Activated CD8-positive, alpha-beta T cell treated with anti-CD3 and anti-CD28 coated beads for 36 hours (primary cell): Measurements from ENCODE around the gene ACSF2. TPM values are rescaled to one million over a fixed set of nuclear protein-coding genes. Genes with fewer than 3 reads are reported as not detected.
"Not testable (repeated sequence)": the region's sequence is repeated elsewhere in the genome, so short reads cannot be mapped to it uniquely, and the experiment has no call there.

Experiments
- ATAC-seq: fragments of 200-7000 bp; cut with Tn5 transposase; one replicate; pipeline ENCODE4 v1.10.0; 2021; ENCODE audit warnings: mild to moderate bottlenecking, moderate library complexity
- CTCF ChIA-PET: fragments of 350-600 bp; sonication (Branson Sonifier 250); formaldehyde crosslinking; loops from one replicate; lab custom pipeline; 2021; ENCODE audit warnings: antibody characterized with exemption; lab: Charles Lee
- POLR2A ChIA-PET: fragments of 350-600 bp; sonication (Branson Sonifier 250); formaldehyde crosslinking; loops from one replicate; lab custom pipeline; 2021; ENCODE audit warnings: antibody characterized with exemption; lab: Charles Lee
- DNase-seq: peaks from one replicate; pipeline ENCODE4 v3.0.0-alpha.2; 2020
- H3K27ac Mint-ChIP-seq: one replicate; pipeline ENCODE4 v1.8.0; 2021; ENCODE audit warnings: mild to moderate bottlenecking, mixed read lengths
- H3K27me3 Mint-ChIP-seq: one replicate; pipeline ENCODE4 v1.8.0; 2021; ENCODE audit warnings: mixed read lengths
- H3K36me3 Mint-ChIP-seq: one replicate; pipeline ENCODE4 v1.8.0; 2021; ENCODE audit warnings: low read depth, mixed read lengths
- H3K4me1 Mint-ChIP-seq: one replicate; pipeline ENCODE4 v1.8.0; 2021; ENCODE audit warnings: low read depth, mixed read lengths
- H3K4me3 Mint-ChIP-seq: one replicate; pipeline ENCODE4 v1.8.0; 2021; ENCODE audit warnings: mild to moderate bottlenecking, moderate library complexity, mixed read lengths
- H3K9me3 Mint-ChIP-seq: one replicate; pipeline ENCODE4 v1.8.0; 2021; ENCODE audit warnings: mixed read lengths
- intact Hi-C: fragments of 100-400 bp; cut with micrococcal nuclease; formaldehyde crosslinking; loops from one replicate; pipeline ENCODE4 v1.10.0; 2022
- total RNA-seq, 2 experiments: library from RNA; stranded (reverse); gene quantifications; one replicate each; pipeline ENCODE4 v1.2.3, GENCODE V29; 2021
- TF ChIP-seq, protein P1 (sequence below): fragments of 200-600 bp; IDR thresholded peaks from one replicate; pipeline ENCODE4 v1.8.0; 2022; ENCODE audit warnings: antibody characterized with exemption, mild to moderate bottlenecking

Gene ACSF2
- total RNA-seq, 2 experiments from 2014 or later, result 14.5 to 17.5 TPM

DNA sequence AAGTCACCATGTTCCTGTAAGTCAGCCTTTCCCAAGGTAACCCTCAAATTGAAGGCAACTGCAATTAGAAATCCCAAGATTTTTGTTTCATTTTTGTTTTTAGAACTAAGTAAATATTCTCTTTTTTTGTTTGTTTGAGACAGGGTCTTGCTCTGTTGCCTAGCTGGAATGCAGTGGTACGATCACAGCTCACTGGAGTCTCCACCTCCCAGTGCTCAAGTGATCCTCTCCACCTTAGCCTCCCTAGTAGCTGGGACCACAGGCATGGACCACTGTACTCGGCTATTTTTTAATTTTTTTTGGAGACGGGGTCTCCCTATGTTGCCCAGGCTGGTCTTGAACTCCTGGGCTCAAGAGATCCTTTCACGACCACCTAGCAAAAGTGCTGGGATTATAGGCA lies 18.1 kb upstream of the ACSF2 start:
- intact Hi-C loops, result no loop called here
- Mint-ChIP-seq H3K4me1 (no peaks in the 10 kb centered on the region), H3K9me3 (no peaks in the 10 kb centered on the region), H3K27ac (no peak overlapping the region), H3K4me3 (no peak overlapping the region), H3K36me3 (no peaks in the 10 kb centered on the region), H3K27me3 (peaks cover 8% of the 10 kb centered on the region)
- CTCF ChIA-PET, result interaction anchor here (3.1 kb wide), 1 partner anchor 10 kb away, joined by 22 read pairs; the partner anchor contains the start of gene LRRC59
- DNase-seq, result no peak
- POLR2A ChIA-PET, result interaction anchor here (0.6 kb wide), 1 partner anchor 39 kb away, joined by 3 read pairs; no protein-coding TSS in a partner anchor
- ATAC-seq, result no peak
- TF ChIP-seq, protein P1, sequence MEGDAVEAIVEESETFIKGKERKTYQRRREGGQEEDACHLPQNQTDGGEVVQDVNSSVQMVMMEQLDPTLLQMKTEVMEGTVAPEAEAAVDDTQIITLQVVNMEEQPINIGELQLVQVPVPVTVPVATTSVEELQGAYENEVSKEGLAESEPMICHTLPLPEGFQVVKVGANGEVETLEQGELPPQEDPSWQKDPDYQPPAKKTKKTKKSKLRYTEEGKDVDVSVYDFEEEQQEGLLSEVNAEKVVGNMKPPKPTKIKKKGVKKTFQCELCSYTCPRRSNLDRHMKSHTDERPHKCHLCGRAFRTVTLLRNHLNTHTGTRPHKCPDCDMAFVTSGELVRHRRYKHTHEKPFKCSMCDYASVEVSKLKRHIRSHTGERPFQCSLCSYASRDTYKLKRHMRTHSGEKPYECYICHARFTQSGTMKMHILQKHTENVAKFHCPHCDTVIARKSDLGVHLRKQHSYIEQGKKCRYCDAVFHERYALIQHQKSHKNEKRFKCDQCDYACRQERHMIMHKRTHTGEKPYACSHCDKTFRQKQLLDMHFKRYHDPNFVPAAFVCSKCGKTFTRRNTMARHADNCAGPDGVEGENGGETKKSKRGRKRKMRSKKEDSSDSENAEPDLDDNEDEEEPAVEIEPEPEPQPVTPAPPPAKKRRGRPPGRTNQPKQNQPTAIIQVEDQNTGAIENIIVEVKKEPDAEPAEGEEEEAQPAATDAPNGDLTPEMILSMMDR, result no peak

DNA sequence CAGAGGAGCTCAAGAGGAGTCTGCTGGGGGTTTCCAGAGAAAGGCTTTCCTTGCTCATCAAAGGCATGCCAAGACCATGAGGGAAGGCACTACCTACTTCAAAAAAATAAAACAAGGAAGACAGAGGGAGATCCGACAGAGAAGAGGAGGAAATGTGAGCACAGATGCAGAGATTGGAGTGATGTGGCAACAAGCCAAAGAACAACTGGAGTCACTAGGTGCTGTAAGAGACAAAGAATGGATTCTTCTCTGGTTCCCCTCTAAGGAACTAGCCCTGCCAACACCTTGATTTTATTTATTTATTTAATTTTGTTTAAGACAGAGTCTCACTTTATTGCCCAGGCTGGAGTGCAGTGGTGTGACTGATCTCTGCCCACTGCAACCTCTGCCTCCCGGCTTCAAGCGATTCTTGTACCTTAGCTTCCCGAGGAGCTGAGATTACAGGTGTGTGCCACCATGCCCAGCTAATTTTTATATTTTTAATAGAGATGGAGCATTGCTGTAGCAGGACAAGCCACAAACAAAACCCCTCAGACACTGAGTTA lies 13.8 kb upstream of the ACSF2 start:
- Mint-ChIP-seq H3K9me3 (no peaks in the 10 kb centered on the region), H3K27ac (no peak overlapping the region), H3K27me3 (no peaks in the 10 kb centered on the region), H3K4me1 (no peaks in the 10 kb centered on the region), H3K36me3 (no peaks in the 10 kb centered on the region), H3K4me3 (no peak overlapping the region)
- TF ChIP-seq, protein P1, result no peak
- ChIA-PET CTCF (interaction anchor here (2.2 kb wide), 1 partner anchor 15 kb away, joined by 9 read pairs; the partner anchor contains the start of gene LRRC59), POLR2A (interaction anchor here (1.1 kb wide), 1 partner anchor 19 kb away, joined by 3 read pairs; no protein-coding TSS in a partner anchor)
- no peak for DNase-seq
- ATAC-seq, result no peak
- intact Hi-C loops, result no loop called here

DNA sequence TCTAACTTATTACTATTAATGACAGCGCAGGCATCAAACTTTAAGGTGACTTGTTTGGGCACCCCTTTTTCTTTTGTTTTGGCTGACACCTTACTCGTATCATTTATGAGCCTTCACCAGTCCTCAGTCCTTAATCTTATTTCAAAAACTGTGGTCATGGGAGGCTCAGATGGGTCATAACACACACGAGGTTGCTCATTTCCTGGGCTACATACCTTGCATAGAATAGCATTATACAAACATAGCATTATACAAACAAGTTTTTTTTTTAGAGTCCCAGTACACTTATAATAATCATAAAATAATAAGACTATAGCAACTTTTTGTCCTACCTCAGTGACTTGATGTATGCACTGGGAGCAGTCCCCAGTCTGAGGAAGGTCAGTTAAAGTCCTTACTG lies 11.2 kb upstream of the ACSF2 start:
- Mint-ChIP-seq H3K4me3 (no peak overlapping the region), H3K9me3 (peaks cover 7% of the 10 kb centered on the region), H3K27ac (no peak overlapping the region), H3K36me3 (no peaks in the 10 kb centered on the region), H3K27me3 (no peaks in the 10 kb centered on the region), H3K4me1 (no peaks in the 10 kb centered on the region)
- ChIA-PET CTCF (interaction anchor here (1.2 kb wide), 1 partner anchor 17 kb away, joined by 3 read pairs; no protein-coding TSS in a partner anchor), POLR2A (no interaction called here)
- ATAC-seq (no peak), DNase-seq (no peak)
- TF ChIP-seq, protein P1, result no peak
- intact Hi-C loops, result no loop called here

DNA sequence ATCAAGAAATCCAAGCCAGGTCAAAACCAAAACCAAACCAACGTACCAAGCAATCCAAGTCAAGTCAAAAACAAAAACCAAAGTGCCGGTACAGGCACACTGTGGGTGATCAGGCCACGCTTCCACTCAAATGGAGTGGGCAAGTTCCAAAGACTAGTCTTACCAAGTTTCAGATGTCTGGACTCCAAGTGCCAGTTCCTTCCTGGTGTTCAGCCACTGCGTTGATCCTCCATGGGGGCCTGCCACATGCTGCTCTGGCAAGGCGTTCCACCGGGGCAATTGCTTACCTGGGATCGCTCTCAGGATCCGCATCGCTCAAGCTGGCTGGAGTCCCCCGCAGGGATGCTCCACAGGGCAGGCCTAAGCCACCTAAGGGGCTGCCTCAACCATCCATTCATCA lies 6.4 kb upstream of the ACSF2 start:
- ATAC-seq, H3K36me3 Mint-ChIP-seq, POLR2A ChIA-PET, H3K4me3 Mint-ChIP-seq, intact Hi-C loops, CTCF ChIA-PET, H3K27me3 Mint-ChIP-seq, DNase-seq, H3K27ac Mint-ChIP-seq, H3K9me3 Mint-ChIP-seq: not testable (repeated sequence)
- peaks cover 20% of the 10 kb centered on the region for H3K4me1 Mint-ChIP-seq

DNA sequence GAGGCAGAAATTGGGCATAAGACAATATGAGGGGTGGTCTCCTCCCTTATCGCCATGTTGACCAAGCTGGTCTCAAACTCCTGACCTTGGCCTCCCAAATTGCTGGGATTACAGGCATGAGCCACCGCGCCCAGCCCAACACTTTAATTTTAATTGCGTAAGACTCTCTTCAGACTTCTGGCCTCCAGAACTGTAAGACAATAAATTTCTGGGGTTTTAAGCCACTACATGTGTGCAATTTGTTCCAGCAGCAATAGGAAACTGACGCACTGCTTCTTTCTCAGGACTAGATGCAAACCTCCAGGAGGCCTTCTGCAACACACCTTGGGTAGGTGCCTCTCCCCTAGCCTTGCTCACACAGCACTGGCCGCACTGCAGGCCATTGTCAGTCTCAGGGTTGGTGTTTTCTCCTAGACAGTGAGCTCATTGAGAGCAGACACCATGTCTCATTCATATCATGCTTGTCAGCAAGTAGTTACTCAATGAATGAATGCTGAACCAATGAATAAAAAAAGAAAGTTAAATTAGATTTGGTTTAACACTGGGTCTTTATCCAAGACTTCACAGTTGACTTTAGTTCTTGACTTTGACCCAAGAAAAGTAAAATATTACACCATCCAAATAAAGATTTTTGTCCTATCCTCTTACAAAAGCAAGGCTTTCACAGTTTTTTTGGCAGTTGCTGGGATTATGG lies 5.5 kb upstream of the ACSF2 start:
- H3K9me3 Mint-ChIP-seq, result peaks cover 7% of the 10 kb centered on the region
- TF ChIP-seq, protein P1, result no peak
- DNase-seq (no peak), ATAC-seq (no peak)
- H3K4me1 Mint-ChIP-seq, result peaks cover 23% of the 10 kb centered on the region
- H3K27ac Mint-ChIP-seq, result peak overlapping the region; percentile 87
- H3K36me3 Mint-ChIP-seq, result peaks cover 2% of the 10 kb centered on the region
- no peaks in the 10 kb centered on the region for H3K27me3 Mint-ChIP-seq
- no peak overlapping the region for H3K4me3 Mint-ChIP-seq
- POLR2A ChIA-PET, result interaction anchor here (0.7 to 2.1 kb wide), 2 partner anchors 23 to 39 kb away, joined by 5 to 7 read pairs; partner anchors contain the start of gene LRRC59
- CTCF ChIA-PET, result interaction anchor here (2.6 to 2.7 kb wide), 2 partner anchors 23 to 58 kb away, joined by 10 to 31 read pairs; partner anchors contain the start of gene LRRC59
- intact Hi-C loops, result no loop called here
